Ishikawa (cell line): ENCODE results near the gene SUSD6.

Experiments
- CEBPB ChIP-seq: IDR thresholded peaks from 2 replicates; pipeline ENCODE4 v1.6.1; 2012
- CREB1 ChIP-seq: IDR thresholded peaks from 2 replicates; pipeline ENCODE4 v1.6.1; 2012; ENCODE audit warnings: low read depth
- EGR1 ChIP-seq: IDR thresholded peaks from 2 replicates; pipeline ENCODE4 v1.6.1; 2012
- EP300 ChIP-seq: IDR thresholded peaks from 2 replicates; pipeline ENCODE4 v1.6.1; 2012; ENCODE audit warnings: borderline replicate concordance
- FOXM1 ChIP-seq: IDR thresholded peaks from 2 replicates; pipeline ENCODE4 v1.6.1; 2012; ENCODE audit warnings: low read depth, borderline replicate concordance
- MAX ChIP-seq: IDR thresholded peaks from 2 replicates; pipeline ENCODE4 v1.6.1; 2012
- NFIC ChIP-seq: IDR thresholded peaks from 2 replicates; pipeline ENCODE4 v1.6.1; 2012
- RAD21 ChIP-seq: IDR thresholded peaks from 2 replicates; pipeline ENCODE4 v1.6.1; 2012; ENCODE audit warnings: low read depth
- REST ChIP-seq: IDR thresholded peaks from 2 replicates; pipeline ENCODE4 v1.6.1; 2012; ENCODE audit warnings: low read depth, mild to moderate bottlenecking
- TAF1 ChIP-seq: IDR thresholded peaks from 2 replicates; pipeline ENCODE4 v1.6.1; 2012; ENCODE audit warnings: low read depth, mild to moderate bottlenecking
- TCF12 ChIP-seq: IDR thresholded peaks from 2 replicates; pipeline ENCODE4 v1.6.1; 2012; ENCODE audit warnings: low read depth
- TEAD4 ChIP-seq: IDR thresholded peaks from 2 replicates; pipeline ENCODE4 v1.6.1; 2012
- USF1 ChIP-seq: IDR thresholded peaks from 2 replicates; pipeline ENCODE4 v1.6.1; 2012
- YY1 ChIP-seq: IDR thresholded peaks from 2 replicates; pipeline ENCODE4 v1.6.1; 2012; ENCODE audit warnings: low read depth
- ZBTB7A ChIP-seq: IDR thresholded peaks from 2 replicates; pipeline ENCODE4 v1.6.1; 2012; ENCODE audit warnings: low read depth

Gene SUSD6

GRCh38 chr14:69754487-69754886, 143.1 kb downstream of the SUSD6 start:
- TF ChIP-seq ZBTB7A (no peak), MAX (no peak), TEAD4 (no peak), RAD21 (no peak), TCF12 (no peak), EP300 (no peak), NFIC (no peak), CEBPB (no peak), FOXM1 (no peak), USF1 (no peak), YY1 (no peak), TAF1 (no peak)

- TF ChIP-seq NFIC: no peak
- TF ChIP-seq EP300: no peak
- no peak for TF ChIP-seq ZBTB7A
- no peak for TF ChIP-seq RAD21
- no peak for TF ChIP-seq TEAD4
- TF ChIP-seq USF1: no peak
- TF ChIP-seq CREB1: no peak
- no peak for TF ChIP-seq TCF12
- no peak for TF ChIP-seq REST
- TF ChIP-seq YY1: no peak
Measured at GRCh38 chr14:69755296-69755695, 143.9 kb downstream of the SUSD6 start.

- no peak for TF ChIP-seq EGR1
- TF ChIP-seq REST: no peak
- TF ChIP-seq RAD21: no peak
- no peak for TF ChIP-seq CEBPB
- TF ChIP-seq TEAD4: no peak
- TF ChIP-seq FOXM1: no peak
Measured at GRCh38 chr14:69755784-69756183, 144.4 kb downstream of the SUSD6 start.

- TF ChIP-seq REST: no peak
- TF ChIP-seq EP300: no peak
- TF ChIP-seq ZBTB7A: no peak
- no peak for TF ChIP-seq TAF1
- no peak for TF ChIP-seq RAD21
- TF ChIP-seq EGR1: no peak
- no peak for TF ChIP-seq TCF12
- TF ChIP-seq YY1: no peak
- no peak for TF ChIP-seq FOXM1
- TF ChIP-seq NFIC: no peak
- no peak for TF ChIP-seq USF1
- no peak for TF ChIP-seq CREB1
- TF ChIP-seq MAX: no peak
- TF ChIP-seq TEAD4: no peak
- TF ChIP-seq CEBPB: no peak
Measured at GRCh38 chr14:69756298-69756697, 144.9 kb downstream of the SUSD6 start.

GRCh38 chr14:69760810-69761209, 149.4 kb downstream of the SUSD6 start:
- TF ChIP-seq TCF12: no peak
- no peak for TF ChIP-seq RAD21
- TF ChIP-seq EP300: no peak
- no peak for TF ChIP-seq FOXM1
- TF ChIP-seq NFIC: no peak
- TF ChIP-seq EGR1: no peak
- TF ChIP-seq YY1: no peak
- no peak for TF ChIP-seq REST
- no peak for TF ChIP-seq CEBPB
- TF ChIP-seq ZBTB7A: no peak
- TF ChIP-seq TEAD4: no peak
- no peak for TF ChIP-seq MAX
- no peak for TF ChIP-seq CREB1
- no peak for TF ChIP-seq TAF1
- TF ChIP-seq USF1: no peak
